Myocyte (in vitro differentiated cells): Measurements from ENCODE around the gene NRAP. TPM values are rescaled to one million over a fixed set of nuclear protein-coding genes. Genes with fewer than 3 reads are reported as not detected.

Source experiments
- DNase-seq: peaks from one replicate; pipeline ENCODE4 v3.0.0-alpha.2; 2012; ENCODE audit warnings: low read depth
- total RNA-seq: library from RNA; depleted of rRNA; stranded (reverse); fragments of >200 nt; gene quantifications from 2 replicates; pipeline ENCODE4 v1.2.3, GENCODE V29; 2014

Gene NRAP
- total RNA-seq, 1 donor from 2014 or later: 5.6 TPM

- DNase-seq: peak; percentile 59
Measured at GRCh38 chr10:113644185-113645120, 19.4 kb downstream of the NRAP start.

- DNase-seq: no peak
Measured at GRCh38 chr10:113643183-113643582, 20.7 kb downstream of the NRAP start.

GRCh38 chr10:113641702-113642101 lies 22.1 kb downstream of the NRAP start:
- DNase-seq: no peak

- DNase-seq: no peak
Measured at GRCh38 chr10:113639966-113640365, 23.9 kb downstream of the NRAP start.

GRCh38 chr10:113631684-113632367 lies 32.0 kb downstream of the NRAP start:
- no peak for DNase-seq

- no peak for DNase-seq
Measured at GRCh38 chr10:113630929-113631533, 32.8 kb downstream of the NRAP start.

GRCh38 chr10:113628607-113629153 lies 35.2 kb downstream of the NRAP start:
- no peak for DNase-seq

GRCh38 chr10:113627836-113628235 lies 36.0 kb downstream of the NRAP start:
- DNase-seq: no peak

GRCh38 chr10:113626809-113627355 lies 37.0 kb downstream of the NRAP start:
- DNase-seq: no peak

GRCh38 chr10:113625461-113626186 lies 38.2 kb downstream of the NRAP start:
- DNase-seq: no peak

- no peak for DNase-seq
Measured at GRCh38 chr10:113622831-113623230, 41.0 kb downstream of the NRAP start.

- DNase-seq: no peak
Measured at GRCh38 chr10:113621799-113622198, 42.0 kb downstream of the NRAP start.

GRCh38 chr10:113620936-113621335 lies 42.9 kb downstream of the NRAP start:
- no peak for DNase-seq

GRCh38 chr10:113620511-113620910 lies 43.3 kb downstream of the NRAP start:
- DNase-seq: no peak

- DNase-seq: no peak
Measured at GRCh38 chr10:113619401-113619800, 44.4 kb downstream of the NRAP start.

- peak; percentile 18 for DNase-seq
Measured at GRCh38 chr10:113618338-113618737, 45.5 kb downstream of the NRAP start.

GRCh38 chr10:113617086-113617485 lies 46.8 kb downstream of the NRAP start:
- no peak for DNase-seq

GRCh38 chr10:113616244-113617074 lies 47.4 kb downstream of the NRAP start:
- DNase-seq: no peak

GRCh38 chr10:113613977-113614690 lies 49.7 kb downstream of the NRAP start:
- no peak for DNase-seq
